Left ventricle myocardium inferior (tissue), 1 donor: ENCODE data around the gene ROS1. TPM values are rescaled to one million over a fixed set of nuclear protein-coding genes. Genes with fewer than 3 reads are reported as not detected.
A peak's percentile ranks its signal among the peaks of the same experiment; 100 is the strongest.

ENCODE experiments used
- DNase-seq: peaks from one replicate; pipeline ENCODE4 v3.0.0-alpha.2; 2020
- H3K27ac ChIP-seq: fragments of 200-600 bp; replicated peaks from 2 replicates; pipeline ENCODE4 v1.8.0; 2021
- H3K27me3 ChIP-seq: fragments of 200-600 bp; 2 replicates; pipeline ENCODE4 v1.8.0; 2021; ENCODE audit warnings: low read depth
- H3K36me3 ChIP-seq: fragments of 200-600 bp; 2 replicates; pipeline ENCODE4 v1.8.0; 2021
- H3K4me1 ChIP-seq: fragments of 200-600 bp; 2 replicates; pipeline ENCODE4 v1.8.0; 2021
- H3K4me3 ChIP-seq: fragments of 200-600 bp; 2 replicates; pipeline ENCODE4 v1.8.0; 2021; ENCODE audit warnings: mild to moderate bottlenecking, moderate library complexity
- H3K9me3 ChIP-seq: fragments of 200-600 bp; replicated peaks from 2 replicates; pipeline ENCODE4 v1.8.0; 2021
- CTCF ChIP-seq: fragments of 200-600 bp; IDR thresholded peaks from 2 replicates; pipeline ENCODE4 v1.8.0; 2021; ENCODE audit warnings: antibody characterized with exemption, mild to moderate bottlenecking, borderline replicate concordance
- intact Hi-C: fragments of 100-400 bp; cut with micrococcal nuclease; formaldehyde crosslinking; loops from one replicate; pipeline ENCODE4 v1.11.0; 2022
- total RNA-seq: library from RNA; stranded (reverse); fragmentation: NEBNext Ultra II Directional; extraction: Animal tissue kit (Norgen Biotek cat#: 25700); gene quantifications from one replicate; pipeline ENCODE4 v1.2.1, GENCODE V29; 2021
- donor health status: DM: no; HTN: yes; CAD: no; lungs with severe emphysema.

The ROS1 gene
- total RNA-seq, 1 donor from 2014 or later, result 0.08 TPM

DNA sequence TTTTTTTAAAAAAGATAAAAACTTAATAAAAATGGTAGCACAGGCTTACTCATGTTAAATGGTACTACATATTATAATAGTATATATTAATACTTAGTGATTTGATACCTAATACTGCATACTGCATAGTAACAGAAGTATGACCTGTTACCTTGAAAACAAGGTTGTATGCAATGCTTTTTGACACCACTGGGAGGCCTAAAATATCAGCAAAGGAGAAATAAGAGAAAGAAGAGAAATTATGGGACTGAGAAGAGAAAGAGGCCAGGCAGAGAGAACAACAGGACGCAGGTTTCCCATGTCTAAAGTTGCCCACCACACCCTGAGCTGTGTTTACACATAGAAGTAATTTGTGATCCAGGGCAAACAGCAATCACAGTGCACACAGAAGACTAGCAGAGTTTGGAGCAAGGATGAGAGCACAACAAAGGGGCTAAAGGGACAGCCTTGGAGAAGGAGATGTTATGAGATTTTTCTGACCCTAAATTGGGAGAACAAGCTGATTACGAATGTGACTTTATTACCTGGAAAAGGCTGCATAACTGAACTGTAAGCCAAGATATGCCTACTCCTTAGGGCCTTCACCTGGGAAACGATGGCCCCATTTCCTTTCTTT is 73.2 kb downstream of the ROS1 start:
- DNase-seq, result no peak
- no peaks in the 10 kb centered on the region for H3K4me1 ChIP-seq
- no peaks in the 10 kb centered on the region for H3K9me3 ChIP-seq
- peak; percentile 58 for TF ChIP-seq CTCF
- no peak overlapping the region for H3K4me3 ChIP-seq
- H3K27me3 ChIP-seq, result no peaks in the 10 kb centered on the region
- H3K27ac ChIP-seq, result no peak overlapping the region
- intact Hi-C loops, result loop anchor here (5.0 kb wide), 1 partner anchor 205 kb away; no protein-coding TSS in a partner anchor
- no peaks in the 10 kb centered on the region for H3K36me3 ChIP-seq

DNA sequence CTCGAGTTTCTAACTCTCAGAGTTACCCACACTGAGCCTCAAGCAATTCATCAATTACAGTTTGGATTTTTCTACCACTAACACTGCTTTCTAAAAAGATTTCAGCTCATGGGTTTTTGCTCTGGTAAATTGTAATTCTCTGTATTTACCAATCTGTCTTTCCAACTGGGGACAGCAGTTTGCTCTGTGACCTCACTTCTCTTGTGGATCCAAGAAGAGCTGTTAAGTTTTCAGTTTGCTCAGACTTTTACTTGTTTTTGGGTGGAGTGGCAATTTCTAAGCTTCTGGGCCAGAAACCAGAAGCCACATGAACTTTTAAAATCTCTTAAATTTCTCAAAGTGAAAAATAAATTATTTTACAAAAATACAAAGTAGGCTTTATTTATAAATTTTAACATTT is 74.2 kb downstream of the ROS1 start:
- intact Hi-C loops, result loop anchor here (5.0 kb wide), 1 partner anchor 206 kb away; no protein-coding TSS in a partner anchor

GRCh38 chr6:117346142-117346930 is 79.4 kb downstream of the ROS1 start:
- peaks cover 8% of the 10 kb centered on the region for H3K27me3 ChIP-seq
- H3K4me1 ChIP-seq, result no peaks in the 10 kb centered on the region
- H3K9me3 ChIP-seq, result no peaks in the 10 kb centered on the region
- no peak overlapping the region for H3K4me3 ChIP-seq
- peak; percentile 63 for TF ChIP-seq CTCF
- no peaks in the 10 kb centered on the region for H3K36me3 ChIP-seq
- no peak overlapping the region for H3K27ac ChIP-seq
- no peak for DNase-seq
- intact Hi-C loops, result loop anchor here (2.0 kb wide), 1 partner anchor 258 kb away; no protein-coding TSS in a partner anchor

More for the DNA sequence above, 74.2 kb downstream of the ROS1 start:
- H3K4me1 ChIP-seq, result no peaks in the 10 kb centered on the region
- H3K36me3 ChIP-seq, result no peaks in the 10 kb centered on the region
- no peak for TF ChIP-seq CTCF
- no peak overlapping the region for H3K27ac ChIP-seq
- no peak for DNase-seq
- H3K4me3 ChIP-seq, result no peak overlapping the region
- H3K9me3 ChIP-seq, result no peaks in the 10 kb centered on the region
- no peaks in the 10 kb centered on the region for H3K27me3 ChIP-seq

GRCh38 chr6:117345292-117345610 is 80.5 kb downstream of the ROS1 start:
- peaks cover 8% of the 10 kb centered on the region for H3K27me3 ChIP-seq
- no peak overlapping the region for H3K27ac ChIP-seq
- H3K4me3 ChIP-seq, result no peak overlapping the region
- no peaks in the 10 kb centered on the region for H3K4me1 ChIP-seq
- H3K36me3 ChIP-seq, result no peaks in the 10 kb centered on the region
- no peaks in the 10 kb centered on the region for H3K9me3 ChIP-seq
- intact Hi-C loops, result no loop called here
- DNase-seq, result no peak
- TF ChIP-seq CTCF, result no peak

GRCh38 chr6:117344444-117345291 is 81.1 kb downstream of the ROS1 start:
- peaks cover 8% of the 10 kb centered on the region for H3K27me3 ChIP-seq

More at GRCh38 chr6:117344444-117345291, 81.1 kb downstream of the ROS1 start:
- TF ChIP-seq CTCF, result no peak
- Histone ChIP-seq H3K4me1 (no peaks in the 10 kb centered on the region), H3K27ac (no peak overlapping the region), H3K36me3 (no peaks in the 10 kb centered on the region), H3K4me3 (no peak overlapping the region), H3K9me3 (no peaks in the 10 kb centered on the region)
- no peak for DNase-seq
- intact Hi-C loops, result no loop called here
